GM12873 (cell line): ENCODE measurements around the gene BCAR1.

ENCODE experiments used
- CTCF ChIP-seq: IDR thresholded peaks from 2 replicates; pipeline ENCODE4 v1.5.1; 2012; ENCODE audit warnings: low read depth, mild to moderate bottlenecking, moderate library complexity, low read length, control low read depth; ENCODE audit not compliant: insufficient read depth; ENCODE audit errors: missing control alignments

The BCAR1 gene

GRCh38 chr16:75227361-75228142 lies 23.9 kb downstream of the BCAR1 start:
- TF ChIP-seq CTCF: no peak

GRCh38 chr16:75226550-75227360 lies 24.7 kb downstream of the BCAR1 start:
- TF ChIP-seq CTCF: no peak

GRCh38 chr16:75225678-75226515 lies 25.5 kb downstream of the BCAR1 start:
- TF ChIP-seq CTCF: no peak

GRCh38 chr16:75225092-75225491 lies 26.3 kb downstream of the BCAR1 start:
- TF ChIP-seq CTCF: no peak

GRCh38 chr16:75224306-75225082 lies 26.9 kb downstream of the BCAR1 start:
- no peak for TF ChIP-seq CTCF

- no peak for TF ChIP-seq CTCF
These were observed 29.1 kb downstream of the BCAR1 start for GRCh38 chr16:75222271-75222783.
